Amniotic epithelial cell (primary cell): ENCODE results near the gene ALAS1.

Experiments
- DNase-seq: peaks from one replicate; pipeline ENCODE4 v3.0.0-alpha.2; 2010; ENCODE audit warnings: low read depth

ALAS1 gene

GRCh38 chr3:52234516-52235447 is 36.8 kb downstream of the ALAS1 start:
- no peak for DNase-seq

- no peak for DNase-seq
Observed at GRCh38 chr3:52236424-52236886, 38.5 kb downstream of the ALAS1 start.

GRCh38 chr3:52237006-52237656 is 39.2 kb downstream of the ALAS1 start:
- no peak for DNase-seq

- DNase-seq: peak; percentile 84
Observed at GRCh38 chr3:52237657-52238172, 39.8 kb downstream of the ALAS1 start.

GRCh38 chr3:52238193-52238760 is 40.3 kb downstream of the ALAS1 start:
- no peak for DNase-seq

GRCh38 chr3:52238761-52239701 is 41.1 kb downstream of the ALAS1 start, which contains the start of gene TWF2:
Gene TWF2, minus strand, starts transcription at chr3:52239158. Its CDS starts 142 bp downstream, at chr3:52239016.
- DNase-seq: peak; percentile 50

GRCh38 chr3:52240059-52240885 is 42.3 kb downstream of the ALAS1 start:
- peak; percentile 99 for DNase-seq

- no peak for DNase-seq
Observed at GRCh38 chr3:52240886-52241370, 43.0 kb downstream of the ALAS1 start.

- no peak for DNase-seq
Observed at GRCh38 chr3:52242039-52242438, 44.1 kb downstream of the ALAS1 start.

GRCh38 chr3:52243791-52244628 is 46.0 kb downstream of the ALAS1 start:
- no peak for DNase-seq

- peak; percentile 33 for DNase-seq
Observed at GRCh38 chr3:52245322-52246263, 47.6 kb downstream of the ALAS1 start, which contains the start of gene PPM1M. Gene PPM1M, plus strand, starts transcription at chr3:52245759. Its CDS starts 66 bp downstream, at chr3:52245825.

- DNase-seq: no peak
Observed at GRCh38 chr3:52246264-52246620, 48.3 kb downstream of the ALAS1 start.

- no peak for DNase-seq
Observed at GRCh38 chr3:52246728-52247408, 48.9 kb downstream of the ALAS1 start.

GRCh38 chr3:52247409-52248164 is 49.6 kb downstream of the ALAS1 start:
- no peak for DNase-seq

- no peak for DNase-seq
Observed at GRCh38 chr3:52248165-52248541, 50.2 kb downstream of the ALAS1 start.

- DNase-seq: no peak
Observed at GRCh38 chr3:52248816-52249547, 51.0 kb downstream of the ALAS1 start.
